Measurements from ENCODE around the gene GCN1.

DNA sequence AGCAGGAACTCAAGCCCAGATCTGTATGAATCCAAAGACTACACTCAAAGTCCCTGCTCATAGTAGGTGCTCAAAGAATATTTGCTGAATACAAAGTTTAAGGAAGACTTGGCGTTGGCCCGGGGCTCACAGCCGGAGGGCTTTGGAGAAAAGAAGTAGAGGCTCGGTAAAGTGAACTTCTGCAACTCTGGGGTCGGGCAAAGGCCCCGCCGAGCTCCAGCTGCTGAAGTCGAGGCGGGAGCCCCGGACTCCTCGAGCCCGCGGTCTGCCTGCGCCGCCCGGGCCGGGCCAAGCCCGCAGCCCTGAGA is 335 bp downstream of the GCN1 start:
- no peak for TF ChIP-seq POLR2AphosphoS5 (IDR thresholded peaks at IDR 0.05; ENCODE audit: low read depth, low read length)
- TF ChIP-seq POLR2A (IDR thresholded peaks at IDR 0.05; ENCODE audit: low read depth, low read length) = no peak
- no peak for TF ChIP-seq TAF1 (IDR thresholded peaks at IDR 0.05; ENCODE audit: borderline replicate concordance, low read depth, low read length)

Data from GM12892 (cell line).